HG02970 (cell line): Measurements from ENCODE around the gene ZFP62.
A peak's percentile ranks its signal among the peaks of the same experiment; 100 is the strongest.

Experiments used
- ATAC-seq: cut with Tn5 transposase; IDR thresholded peaks from one replicate; pipeline ENCODE4 v1.9.1; 2021; ENCODE audit warnings: mild to moderate bottlenecking, moderate library complexity, moderate number of reproducible peaks; ENCODE audit not compliant: unreplicated experiment, low FRiP score

The ZFP62 gene

GRCh38 chr5:180869587-180869986 lies 8.5 kb upstream of the ZFP62 start:
- no peak for ATAC-seq

GRCh38 chr5:180868960-180869359 lies 7.9 kb upstream of the ZFP62 start:
- ATAC-seq, result no peak

GRCh38 chr5:180866985-180867384 lies 5.9 kb upstream of the ZFP62 start:
- ATAC-seq, result no peak

- ATAC-seq, result no peak
These were observed 5.1 kb upstream of the ZFP62 start for GRCh38 chr5:180865981-180866695.

GRCh38 chr5:180862645-180863044 lies 1.6 kb upstream of the ZFP62 start:
- ATAC-seq, result no peak

- ATAC-seq, result peak; percentile 30
These were observed 696 bp downstream of the ZFP62 start for GRCh38 chr5:180860273-180860886.

- no peak for ATAC-seq
These were observed 2.5 kb downstream of the ZFP62 start for GRCh38 chr5:180858586-180858985.

- ATAC-seq, result no peak
These were observed 7.3 kb downstream of the ZFP62 start for GRCh38 chr5:180853848-180854176.

- ATAC-seq, result no peak
These were observed 7.8 kb downstream of the ZFP62 start for GRCh38 chr5:180853121-180853847.

GRCh38 chr5:180852495-180852894 lies 8.6 kb downstream of the ZFP62 start:
- no peak for ATAC-seq

GRCh38 chr5:180850434-180851078 lies 10.5 kb downstream of the ZFP62 start:
- no peak for ATAC-seq

- no peak for ATAC-seq
These were observed 11.2 kb downstream of the ZFP62 start for GRCh38 chr5:180849827-180850226.

GRCh38 chr5:180848878-180849277 lies 12.2 kb downstream of the ZFP62 start:
- no peak for ATAC-seq

- ATAC-seq, result no peak
These were observed 12.8 kb downstream of the ZFP62 start for GRCh38 chr5:180848265-180848664.

- ATAC-seq, result no peak
These were observed 14.1 kb downstream of the ZFP62 start for GRCh38 chr5:180847026-180847425.

GRCh38 chr5:180844858-180845257 lies 16.2 kb downstream of the ZFP62 start:
- no peak for ATAC-seq

GRCh38 chr5:180844432-180844831 lies 16.6 kb downstream of the ZFP62 start:
- ATAC-seq, result no peak

- ATAC-seq, result no peak
These were observed 21.1 kb downstream of the ZFP62 start for GRCh38 chr5:180839935-180840334.

GRCh38 chr5:180839227-180839626 lies 21.8 kb downstream of the ZFP62 start:
- ATAC-seq, result no peak

GRCh38 chr5:180837478-180837877 lies 23.6 kb downstream of the ZFP62 start:
- ATAC-seq, result no peak

GRCh38 chr5:180832638-180833068 lies 28.4 kb downstream of the ZFP62 start:
- no peak for ATAC-seq
